HG03460 (cell line): ENCODE results near the gene B4GALT4.

Experiments
- ATAC-seq: cut with Tn5 transposase; IDR thresholded peaks from one replicate; pipeline ENCODE4 v1.9.1; 2021; ENCODE audit not compliant: unreplicated experiment

Gene B4GALT4

DNA sequence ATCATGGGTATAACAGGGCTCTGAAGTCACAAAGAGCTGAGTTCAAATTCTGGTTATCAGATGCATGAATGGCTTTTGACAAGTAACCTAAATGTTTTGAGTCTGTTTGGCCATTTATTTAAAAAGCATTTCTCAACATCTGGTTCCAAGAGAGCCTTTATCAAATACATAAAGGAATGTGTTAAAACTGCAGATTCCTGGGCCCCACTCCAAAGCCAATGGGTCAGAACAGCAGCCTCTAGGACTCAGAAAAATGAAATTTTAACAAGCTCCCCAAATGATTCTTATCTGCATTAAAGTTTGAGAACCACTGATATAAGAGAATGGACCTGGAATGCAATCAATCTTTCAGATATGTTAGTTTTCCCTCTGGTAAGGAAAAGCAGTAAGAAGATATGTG lies 3.4 kb downstream of the B4GALT4 start:
- ATAC-seq, result no peak

DNA sequence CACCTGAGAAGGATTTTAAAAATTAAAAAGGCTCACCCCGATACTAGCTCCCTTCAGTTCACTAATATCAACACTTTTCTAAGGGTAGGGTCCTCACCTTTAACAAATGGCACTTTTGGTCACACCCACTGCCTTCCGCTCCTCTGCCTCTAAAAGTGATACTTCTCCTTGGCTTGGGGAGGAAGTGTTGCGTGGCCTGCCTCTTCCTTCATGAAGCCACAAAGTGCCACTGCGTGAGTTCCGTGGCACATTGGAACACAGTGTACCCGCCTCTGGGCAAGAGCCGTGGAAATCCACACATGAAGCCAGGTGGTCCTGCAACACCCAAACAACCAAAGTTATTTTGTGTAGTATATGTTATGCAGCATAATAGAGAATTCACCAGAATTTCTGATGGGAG lies 3.9 kb downstream of the B4GALT4 start:
- ATAC-seq, result no peak

DNA sequence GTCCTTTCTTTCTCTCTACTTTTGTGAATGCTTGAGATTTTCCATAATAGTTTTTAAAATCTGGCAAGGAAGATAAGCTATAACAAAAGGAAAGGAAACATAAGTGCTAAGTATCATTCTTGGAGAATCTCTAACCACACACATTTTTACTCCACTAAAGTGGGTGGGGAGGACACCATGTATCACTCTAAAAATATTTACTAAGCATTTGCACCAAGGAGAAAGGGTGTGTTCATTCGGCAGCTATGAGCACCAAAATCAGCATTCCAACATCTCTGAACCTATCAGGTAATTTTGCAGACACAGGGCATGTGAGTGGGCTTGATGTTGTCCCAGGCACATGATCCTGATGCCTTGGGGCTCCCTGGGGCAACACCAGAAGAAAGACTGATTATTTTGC lies 5.5 kb downstream of the B4GALT4 start:
- ATAC-seq, result no peak

DNA sequence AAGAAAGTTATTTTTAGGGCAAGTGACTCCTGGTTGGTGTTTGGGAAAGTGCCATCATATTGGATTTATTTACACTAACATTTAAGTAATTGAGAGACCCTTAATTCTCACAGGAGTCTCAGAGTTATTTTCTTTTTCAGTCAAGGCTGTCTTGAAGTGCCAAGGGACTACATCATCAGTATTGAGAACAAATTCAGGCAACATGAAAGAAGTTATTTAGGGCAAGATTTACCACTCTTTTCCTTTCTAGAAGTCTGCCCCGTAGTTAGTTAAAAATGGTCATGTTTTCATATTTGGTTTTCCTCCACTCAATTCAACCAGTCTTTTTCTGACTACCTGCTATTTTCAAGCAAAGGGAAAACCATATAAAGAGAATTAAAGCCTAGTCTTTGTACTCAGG lies 6.1 kb downstream of the B4GALT4 start:
- no peak for ATAC-seq

DNA sequence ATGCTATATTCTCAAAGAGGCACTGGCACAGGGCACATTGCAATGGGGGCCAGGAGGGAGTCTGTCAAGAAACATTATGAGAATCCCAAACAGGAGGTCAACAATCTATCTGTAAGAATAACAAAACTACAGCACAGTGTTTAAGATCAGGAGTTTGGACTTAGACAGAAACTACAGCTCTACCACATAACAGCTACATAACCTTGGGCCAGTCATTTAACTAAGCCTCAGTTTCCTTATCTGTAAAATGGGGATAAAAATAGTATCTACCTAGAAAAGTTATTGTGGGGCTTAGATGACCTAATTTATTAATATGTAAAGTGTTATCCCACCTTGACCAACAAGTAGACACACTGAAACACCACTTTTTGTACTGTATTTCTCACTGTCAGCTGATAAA lies 9.9 kb downstream of the B4GALT4 start:
- ATAC-seq, result no peak

DNA sequence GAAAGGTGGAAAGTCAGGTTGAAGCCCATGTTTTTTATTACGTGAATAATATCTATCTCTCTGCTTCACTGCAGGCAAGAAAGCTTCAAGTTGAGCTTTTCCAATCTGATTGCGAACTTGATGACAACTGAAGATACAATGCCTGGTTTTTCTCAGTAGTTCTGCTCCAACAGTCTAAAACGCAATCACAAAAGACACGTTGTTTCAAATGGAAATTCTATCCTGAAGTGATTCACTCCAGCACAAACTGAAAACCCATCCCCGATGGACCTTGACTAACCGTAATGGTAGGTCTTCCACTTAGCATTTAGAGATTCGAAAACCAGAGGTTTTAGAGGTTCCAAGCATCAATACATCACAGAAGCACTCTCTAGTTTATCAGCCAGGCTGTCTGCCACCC lies 10.6 kb downstream of the B4GALT4 start:
- ATAC-seq, result no peak

DNA sequence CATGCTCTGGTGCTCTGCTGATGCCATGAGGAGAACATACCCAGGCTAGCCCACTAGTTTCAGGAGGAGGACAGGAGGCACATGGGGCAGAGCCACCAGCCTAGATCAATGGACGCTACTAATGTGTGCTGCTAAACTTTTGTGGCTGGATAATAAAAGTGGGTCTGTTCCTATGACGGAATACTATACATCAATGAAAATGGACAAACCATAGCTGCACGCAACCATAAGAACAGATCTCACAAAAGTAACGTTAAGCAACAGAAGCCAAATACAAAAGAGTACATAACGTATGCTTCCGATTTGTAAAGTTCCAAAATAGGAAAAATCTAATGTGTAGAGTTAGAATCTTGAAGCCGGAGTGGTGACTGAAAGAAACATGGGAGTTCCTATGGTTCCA lies 11.5 kb downstream of the B4GALT4 start:
- ATAC-seq, result no peak

DNA sequence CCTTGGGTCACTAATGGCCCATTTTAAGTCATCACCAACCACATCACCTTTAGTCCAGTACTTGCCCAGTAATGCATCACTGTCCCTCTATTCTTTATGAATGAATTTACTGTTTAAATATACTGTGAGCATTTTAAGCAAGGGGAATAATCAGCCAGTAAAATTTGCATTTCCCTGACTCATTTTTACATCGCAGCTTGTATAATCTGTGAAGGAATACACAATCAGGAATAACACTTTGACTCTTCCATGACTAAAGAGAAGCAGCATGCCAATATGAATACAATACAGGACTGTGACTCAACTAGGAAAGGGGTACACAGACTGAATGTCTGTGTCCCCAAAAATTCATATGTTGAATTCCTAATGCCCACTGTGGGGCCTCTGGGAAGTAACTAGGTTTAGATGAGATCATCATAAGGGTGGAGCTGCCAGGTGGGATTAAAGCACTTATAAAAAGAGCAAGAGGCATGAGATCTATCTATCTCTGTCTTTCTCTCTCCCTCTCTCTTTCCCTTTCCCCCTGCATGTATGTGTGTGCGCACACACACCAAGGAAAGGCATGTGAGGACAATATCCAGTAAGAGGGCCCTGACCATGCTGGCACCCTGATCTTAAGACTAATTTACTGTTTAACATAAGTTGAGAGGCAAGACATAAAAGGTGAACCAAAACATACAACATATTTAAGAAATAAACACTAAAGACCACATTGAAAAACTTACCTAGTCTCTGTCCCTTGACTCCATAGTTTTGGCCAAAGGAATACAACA lies 12.1 kb downstream of the B4GALT4 start:
- no peak for ATAC-seq

DNA sequence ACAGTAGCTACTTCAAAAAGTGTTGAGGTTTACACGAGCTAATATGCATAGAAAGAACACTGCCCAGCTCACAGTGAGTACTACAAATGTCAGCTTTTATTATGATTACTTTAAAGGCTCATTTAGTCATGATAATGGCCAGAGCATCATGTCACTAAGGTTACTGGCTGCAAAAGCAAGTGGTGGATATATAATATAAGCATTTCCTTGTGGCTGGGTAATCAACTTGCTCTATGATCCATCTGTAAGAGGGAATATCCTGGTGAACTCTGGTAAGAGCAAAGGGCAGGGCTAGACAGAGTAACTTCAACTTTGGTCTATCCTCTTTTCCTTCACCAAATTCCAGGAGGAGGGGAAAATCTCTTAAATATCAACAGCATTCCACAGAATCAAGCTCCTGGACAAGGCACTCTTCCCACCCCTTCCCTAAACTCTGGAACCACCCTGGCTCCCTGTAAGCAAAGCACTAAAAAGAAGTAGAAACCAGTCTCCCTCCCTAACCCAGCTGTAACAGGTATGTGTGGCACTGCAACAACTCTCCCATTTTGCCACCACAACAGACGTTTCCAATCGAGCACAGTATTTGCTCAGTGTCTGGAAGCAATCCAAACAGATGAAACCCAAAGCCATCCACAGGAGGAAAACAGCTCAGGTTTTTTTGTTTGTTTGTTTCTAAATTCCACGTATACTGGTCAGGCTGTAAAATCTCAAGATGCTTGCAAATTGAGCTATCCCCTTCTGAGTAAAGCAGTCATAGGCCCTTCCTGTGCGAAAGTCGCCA lies 13.4 kb downstream of the B4GALT4 start:
- ATAC-seq, result no peak

DNA sequence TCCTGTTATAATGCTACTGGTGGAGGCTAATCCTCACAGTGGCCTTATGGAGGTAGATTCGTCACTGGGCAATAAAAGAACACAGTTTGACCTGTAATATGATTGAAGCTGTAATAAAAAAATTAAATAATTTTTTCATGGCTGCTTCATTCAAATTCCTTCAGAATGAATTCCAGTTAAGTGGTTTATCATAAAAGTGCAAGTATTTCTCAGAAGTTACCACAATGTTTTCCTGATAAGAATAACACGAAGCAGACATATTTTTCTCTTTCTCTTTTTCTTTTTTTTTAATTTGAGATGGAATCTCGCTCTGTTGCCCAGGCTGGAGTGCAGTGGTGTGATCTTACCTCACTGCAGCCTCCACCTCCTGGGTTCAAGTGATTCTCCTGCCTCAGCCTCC lies 15.6 kb downstream of the B4GALT4 start:
- ATAC-seq, result no peak

DNA sequence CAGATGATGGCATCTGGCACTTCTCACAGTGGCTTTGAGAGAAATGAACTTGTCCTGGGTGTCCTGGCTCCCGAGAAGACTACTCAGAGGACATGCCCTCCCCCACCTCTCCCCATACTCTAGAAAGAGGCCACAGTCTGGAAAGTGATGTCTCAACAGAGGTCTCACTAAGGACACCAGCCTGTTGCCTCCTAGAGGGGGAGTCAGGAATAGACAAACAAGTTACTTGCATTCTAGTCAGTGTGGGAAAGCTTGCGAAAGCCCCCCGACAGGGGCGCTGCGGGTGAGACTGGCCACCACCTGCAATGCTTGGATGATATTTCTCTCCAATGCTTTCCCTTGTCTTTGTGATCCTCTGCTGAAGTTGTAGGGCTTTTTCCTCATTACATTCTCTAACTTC lies 17.2 kb downstream of the B4GALT4 start:
- ATAC-seq, result no peak

DNA sequence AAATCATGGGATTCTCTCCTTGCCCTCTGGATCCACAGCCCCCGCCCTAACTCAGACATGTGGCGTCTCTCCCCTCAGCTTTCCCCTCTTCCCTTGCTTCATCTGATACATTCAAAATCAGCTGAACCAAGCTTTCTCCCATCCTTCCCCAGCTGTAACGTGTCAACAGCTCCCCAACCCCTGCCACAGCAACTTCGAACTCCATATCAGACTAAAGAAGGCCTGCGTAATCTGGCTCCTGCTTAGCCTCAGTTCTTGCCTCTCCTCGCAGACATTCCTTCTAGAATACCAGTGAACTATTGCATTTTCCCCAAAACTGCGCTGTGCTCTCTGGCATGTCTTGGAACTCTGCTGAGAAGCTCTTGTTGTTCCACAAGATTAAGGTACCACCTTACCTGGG lies 18.3 kb downstream of the B4GALT4 start:
- no peak for ATAC-seq

DNA sequence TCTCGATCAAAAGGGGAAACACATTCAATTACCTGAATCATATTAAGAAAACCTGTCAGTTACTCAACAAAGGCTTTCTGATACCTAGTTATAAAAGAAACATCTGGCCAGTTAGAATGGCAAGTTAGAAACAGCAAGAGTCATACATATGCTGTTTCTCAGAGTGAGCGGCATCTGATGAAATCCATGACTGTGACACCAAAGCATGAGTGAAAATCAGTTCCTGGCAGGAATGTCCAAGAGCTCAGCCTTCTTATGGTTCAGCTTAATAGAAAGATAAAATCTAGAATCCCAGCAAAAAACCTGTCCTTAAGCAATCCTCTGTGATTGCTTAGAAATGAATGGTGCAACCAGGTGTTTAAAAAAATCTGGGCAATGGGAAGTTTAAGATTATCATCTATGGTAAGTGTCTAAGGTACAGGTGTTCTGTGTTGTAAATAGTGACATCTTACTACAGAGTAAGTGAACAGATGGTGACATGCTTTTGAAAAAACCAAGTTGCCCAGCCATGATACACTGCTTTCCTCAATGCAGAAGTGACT lies 18.8 kb downstream of the B4GALT4 start:
- no peak for ATAC-seq

DNA sequence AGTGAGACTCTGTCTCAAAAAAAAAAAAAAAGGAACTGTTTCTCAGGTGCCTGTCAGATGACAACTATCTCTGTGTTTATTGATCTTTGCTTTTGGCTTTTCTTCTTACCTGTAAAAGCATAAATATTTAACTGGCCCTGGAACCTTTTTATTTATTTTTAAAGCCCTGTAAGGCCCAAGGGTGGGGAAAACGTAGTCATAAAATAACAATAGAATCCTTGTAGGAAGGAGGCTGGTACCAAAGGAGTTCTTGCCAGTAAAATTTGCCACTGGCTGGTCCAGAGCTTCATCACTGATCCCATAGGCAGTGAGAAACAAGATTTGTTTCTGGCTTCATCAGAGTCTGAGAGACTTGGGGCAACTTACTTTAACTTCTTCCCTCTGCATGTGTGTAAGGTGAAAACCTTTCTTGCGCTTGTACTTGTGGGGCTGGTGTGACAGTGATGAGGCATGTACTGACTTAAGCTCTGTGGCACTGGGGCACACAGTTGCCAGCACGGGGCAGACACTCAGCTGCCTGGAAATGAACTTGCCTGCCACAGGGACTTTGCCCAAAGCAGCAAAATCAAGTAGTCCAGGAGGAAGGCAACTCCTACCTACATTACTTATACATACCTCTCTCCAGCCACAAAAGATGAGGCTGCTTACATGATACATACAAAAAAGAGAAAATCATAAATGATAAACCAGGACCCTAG lies 19.6 kb downstream of the B4GALT4 start:
- ATAC-seq, result no peak

DNA sequence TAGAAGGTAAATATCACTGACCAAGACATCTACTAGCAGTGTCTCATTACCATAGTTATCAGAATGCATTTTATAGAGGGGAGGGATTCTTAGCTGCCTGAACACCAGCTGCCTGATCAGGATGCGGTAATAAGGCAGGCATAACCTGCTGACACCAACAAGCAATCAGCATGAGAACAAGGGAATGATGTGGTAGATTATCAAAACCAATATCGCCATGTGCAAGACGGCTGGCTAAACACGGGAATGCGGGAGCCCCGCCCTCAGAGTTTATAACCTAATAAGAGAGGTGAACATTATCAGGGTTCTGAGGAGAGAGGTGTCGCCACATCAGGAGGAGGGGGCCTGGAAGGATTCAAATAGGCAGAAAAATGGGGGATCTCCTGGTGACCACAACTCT lies 20.5 kb downstream of the B4GALT4 start:
- ATAC-seq, result no peak

DNA sequence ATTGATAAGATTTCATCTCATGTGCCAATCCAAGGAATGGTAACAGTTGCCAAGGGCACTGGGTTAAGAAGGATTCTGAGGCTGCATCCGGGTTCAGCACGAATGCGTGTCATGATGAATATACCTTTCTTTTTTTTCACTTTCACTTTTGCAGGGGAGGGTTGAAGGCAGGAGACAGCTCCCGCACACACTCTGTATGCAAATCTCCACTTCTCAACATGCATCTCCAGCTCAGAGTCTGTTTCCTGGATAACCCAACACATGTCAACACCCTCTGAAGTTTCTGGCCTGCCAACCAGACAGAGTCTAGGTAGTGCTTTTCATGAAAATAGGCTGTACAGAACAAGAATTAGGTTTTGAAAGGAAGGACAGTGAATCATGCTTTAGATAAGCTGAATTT lies 21.6 kb downstream of the B4GALT4 start:
- ATAC-seq, result peak; percentile 99

DNA sequence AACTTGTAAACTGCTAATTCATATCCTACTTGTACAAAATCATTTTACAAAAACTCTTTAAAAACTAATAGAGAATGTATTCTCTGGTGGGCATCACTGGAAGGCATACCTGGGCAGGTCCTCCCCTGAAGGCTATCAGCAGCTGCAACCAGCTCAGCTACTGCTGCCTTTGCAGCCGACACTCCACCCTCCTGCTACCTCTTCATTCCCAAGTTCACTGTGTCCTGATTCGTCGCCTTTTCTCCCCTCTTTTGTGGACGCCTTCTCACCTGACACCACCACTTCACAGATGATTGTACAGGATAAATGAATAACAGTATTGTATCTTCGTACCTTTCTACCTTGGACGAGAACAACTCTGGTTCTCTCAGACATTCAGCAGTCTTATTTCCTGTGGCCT lies 28.9 kb downstream of the B4GALT4 start:
- no peak for ATAC-seq

DNA sequence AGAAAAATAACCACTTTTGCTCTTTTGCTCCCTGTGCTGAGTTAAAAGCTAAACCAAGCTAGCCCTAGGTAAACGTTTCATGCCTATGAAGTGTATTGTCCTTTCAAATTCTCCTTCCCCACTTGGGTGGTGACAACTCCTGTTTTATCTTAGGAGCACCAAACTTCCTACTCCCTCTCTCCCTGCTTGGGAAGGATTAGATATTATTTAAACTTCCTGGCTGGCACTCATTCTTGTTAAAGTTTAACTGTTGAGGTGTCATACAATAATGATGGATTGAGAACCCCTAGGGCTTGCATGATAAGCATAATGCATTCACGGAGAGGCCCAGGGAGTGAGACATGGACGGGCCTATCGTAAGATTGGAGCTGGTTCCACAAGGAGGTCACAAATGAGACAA lies 29.5 kb downstream of the B4GALT4 start:
- ATAC-seq, result no peak

DNA sequence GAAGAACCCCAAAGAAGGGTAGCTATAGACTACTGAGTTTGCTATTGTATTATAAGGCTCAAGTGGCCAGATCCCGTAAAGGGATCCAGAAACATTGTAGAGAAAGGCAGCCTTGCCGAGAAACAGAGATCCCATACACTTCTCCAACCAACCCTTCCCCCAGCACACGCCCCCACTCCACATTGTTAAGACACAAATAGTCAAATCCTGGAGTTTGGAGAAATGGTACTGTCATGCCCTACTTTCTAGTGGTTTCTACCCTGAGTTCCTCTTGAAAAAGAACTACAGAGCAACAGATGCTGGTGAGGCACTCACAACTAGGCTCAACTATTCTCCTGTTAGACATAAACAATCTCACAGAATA lies 33.2 kb downstream of the B4GALT4 start:
- no peak for ATAC-seq

DNA sequence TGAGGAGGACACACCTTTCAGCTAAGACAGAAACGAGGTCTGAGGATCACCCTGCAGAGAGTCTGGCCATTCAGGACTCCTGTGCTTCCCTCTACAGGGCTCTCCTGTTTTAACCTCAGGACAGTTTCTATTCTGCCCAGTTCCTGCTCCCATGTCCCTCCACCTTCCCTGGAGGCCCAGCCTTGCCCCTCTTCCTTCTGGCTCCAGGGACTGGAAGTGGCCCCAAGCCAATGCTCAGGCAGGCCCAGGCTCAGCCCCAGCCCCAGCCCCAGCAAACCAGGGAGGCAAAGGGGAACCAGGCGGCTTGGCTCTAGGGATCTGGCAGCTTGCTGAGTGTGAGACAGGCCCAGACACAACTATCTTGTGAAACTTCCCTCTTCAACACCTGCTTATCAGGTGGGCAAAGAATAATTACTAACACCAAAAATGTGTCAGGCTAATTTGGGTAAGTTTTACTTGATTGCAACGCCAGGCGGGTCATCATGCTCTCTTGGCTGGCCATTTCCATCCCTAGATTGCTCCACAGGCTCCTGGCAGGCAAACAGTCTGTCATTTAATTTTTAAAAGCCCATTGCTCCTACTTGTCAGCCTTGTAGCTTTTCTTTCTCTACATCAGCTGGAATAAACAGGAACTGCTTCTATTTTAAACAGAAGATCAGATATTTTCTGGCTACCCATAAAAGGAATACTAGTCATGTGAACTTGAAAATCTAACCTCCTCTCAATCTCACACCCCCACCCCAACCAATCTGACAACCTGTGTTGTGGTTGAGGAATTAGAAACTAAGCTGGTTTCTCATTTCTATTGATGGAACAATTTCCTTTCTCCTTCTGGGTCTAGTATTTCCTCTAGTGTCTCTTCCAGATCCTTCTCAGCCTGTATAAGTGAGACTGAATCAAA lies 33.8 kb downstream of the B4GALT4 start:
- no peak for ATAC-seq

DNA sequence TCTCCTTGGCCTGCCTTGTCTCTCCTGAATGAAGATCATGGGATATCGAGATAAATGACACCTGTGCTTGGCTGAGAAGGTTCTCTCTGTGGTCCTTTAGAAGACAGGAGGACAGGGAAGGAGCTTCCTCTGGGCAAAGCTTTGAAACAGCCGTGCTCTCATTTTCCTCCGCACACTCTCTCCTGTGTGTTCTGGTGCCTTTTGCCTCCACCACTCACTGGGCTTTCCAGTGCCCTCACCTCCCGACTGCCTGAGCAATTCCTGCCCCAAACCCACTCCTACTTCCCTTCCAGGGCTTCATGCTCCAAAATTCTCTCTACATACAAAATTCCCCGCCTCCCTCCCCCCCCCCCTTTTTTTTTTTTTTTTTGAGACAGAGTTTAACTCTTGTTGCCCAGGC lies 35.0 kb downstream of the B4GALT4 start:
- no peak for ATAC-seq
